HCT116 (cell line): ENCODE data around the gene ESAM.

ENCODE experiments used
- EZH2 ChIP-seq: fragments of 200-600 bp; sonication (generic); IDR thresholded peaks from 2 replicates; pipeline ENCODE4 v1.6.1; 2017; ENCODE audit warnings: antibody characterized with exemption, mixed run types
- JUND ChIP-seq: IDR thresholded peaks from 2 replicates; pipeline ENCODE4 v1.6.1; 2012
- POLR2A ChIP-seq: IDR thresholded peaks from 2 replicates; pipeline ENCODE4 v1.7.0; 2011; ENCODE audit warnings: borderline replicate concordance; ENCODE audit not compliant: insufficient read depth, insufficient read length; ENCODE audit errors: extremely low read depth
- POLR2AphosphoS5 ChIP-seq: IDR thresholded peaks from 2 replicates; pipeline ENCODE4 v1.6.1; 2011; ENCODE audit warnings: mild to moderate bottlenecking, low read depth, low read length, moderate library complexity
- SP1 ChIP-seq: IDR thresholded peaks from 2 replicates; pipeline ENCODE4 v1.6.1; 2012; ENCODE audit warnings: low read depth
- SRF ChIP-seq: IDR thresholded peaks from 2 replicates; pipeline ENCODE4 v1.6.1; 2012; ENCODE audit warnings: low read depth
- TCF7L2 ChIP-seq: IDR thresholded peaks from 2 replicates; pipeline ENCODE4 v1.7.0; 2011; ENCODE audit warnings: borderline replicate concordance, inconsistent platforms; ENCODE audit not compliant: insufficient read depth, insufficient read length; ENCODE audit errors: extremely low read depth
- ZNF274 ChIP-seq: fragments of 200-500 bp; sonication (Bioruptor generic); IDR thresholded peaks from 2 replicates; pipeline ENCODE4 v1.6.1; 2014; ENCODE audit warnings: mild to moderate bottlenecking, low read depth, low read length, inconsistent platforms
- TF ChIP-seq, protein P1 (sequence below), 3 experiments: fragments of 200-600 bp in 1 of 3; sonication (generic) in 1 of 3; IDR thresholded peaks in 2 of 3; conservative IDR thresholded peaks in 1 of 3; 2 replicates each; pipeline ENCODE4 v1.5.1; 2012 to 2017; ENCODE audit warnings: low read depth in 2 of 3, low read length in 2 of 3, antibody characterized with exemption in 1 of 3, borderline replicate concordance in 1 of 3, control low read depth in 1 of 3, mild to moderate bottlenecking in 1 of 3, mixed read lengths in 1 of 3, mixed run types in 1 of 3, moderate library complexity in 1 of 3; ENCODE audit not compliant: insufficient read depth in 1 of 3
- TF ChIP-seq, protein P2 (sequence below): IDR thresholded peaks from 2 replicates; pipeline ENCODE4 v1.6.1; 2011; ENCODE audit warnings: mild to moderate bottlenecking, low read length, moderate library complexity; ENCODE audit not compliant: insufficient replicate concordance; ENCODE audit errors: extremely low read depth

DNA sequence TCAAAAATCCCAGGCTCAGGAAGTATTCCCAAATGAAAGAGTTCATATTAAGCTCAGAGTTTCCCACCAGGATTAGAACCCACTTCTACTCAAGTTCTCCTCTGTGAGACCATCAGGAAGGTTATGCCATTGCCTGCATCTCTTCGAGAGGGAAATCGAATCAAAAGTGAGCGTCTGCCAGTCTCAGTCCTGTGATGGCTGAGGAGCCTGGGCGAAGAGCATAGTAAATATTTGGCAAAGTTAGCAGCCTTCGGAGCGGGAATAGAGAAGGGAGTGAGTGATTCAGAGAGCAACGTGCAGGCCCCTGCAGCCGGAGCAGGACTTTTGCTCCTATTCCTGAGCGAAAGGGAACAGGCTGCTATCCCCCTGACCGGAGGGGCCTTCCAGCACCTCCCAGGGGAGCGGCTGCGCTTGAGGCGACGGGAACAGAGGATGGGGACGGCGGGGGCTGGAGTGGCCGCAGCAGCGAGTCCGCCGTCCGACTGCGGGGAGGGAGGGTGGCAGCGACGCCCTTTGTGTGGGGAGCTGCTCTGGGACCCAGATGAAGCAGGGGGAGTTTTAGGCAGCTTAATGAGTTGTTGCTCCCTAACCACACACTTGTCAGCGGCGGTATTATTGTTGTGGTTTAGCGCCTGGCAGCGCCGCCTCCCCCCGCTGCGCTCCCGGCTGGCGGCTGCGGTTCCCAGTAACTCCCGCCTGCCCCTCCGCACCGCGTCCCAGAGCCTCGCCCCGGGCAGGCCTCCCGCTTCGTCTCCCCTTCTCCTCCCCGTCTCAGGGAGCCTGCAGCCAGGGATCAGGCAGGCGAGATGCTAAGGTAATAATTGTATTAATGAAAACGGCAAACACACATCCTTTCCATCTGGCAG lies 44.1 kb downstream of the ESAM start:
- TF ChIP-seq, protein P1, sequence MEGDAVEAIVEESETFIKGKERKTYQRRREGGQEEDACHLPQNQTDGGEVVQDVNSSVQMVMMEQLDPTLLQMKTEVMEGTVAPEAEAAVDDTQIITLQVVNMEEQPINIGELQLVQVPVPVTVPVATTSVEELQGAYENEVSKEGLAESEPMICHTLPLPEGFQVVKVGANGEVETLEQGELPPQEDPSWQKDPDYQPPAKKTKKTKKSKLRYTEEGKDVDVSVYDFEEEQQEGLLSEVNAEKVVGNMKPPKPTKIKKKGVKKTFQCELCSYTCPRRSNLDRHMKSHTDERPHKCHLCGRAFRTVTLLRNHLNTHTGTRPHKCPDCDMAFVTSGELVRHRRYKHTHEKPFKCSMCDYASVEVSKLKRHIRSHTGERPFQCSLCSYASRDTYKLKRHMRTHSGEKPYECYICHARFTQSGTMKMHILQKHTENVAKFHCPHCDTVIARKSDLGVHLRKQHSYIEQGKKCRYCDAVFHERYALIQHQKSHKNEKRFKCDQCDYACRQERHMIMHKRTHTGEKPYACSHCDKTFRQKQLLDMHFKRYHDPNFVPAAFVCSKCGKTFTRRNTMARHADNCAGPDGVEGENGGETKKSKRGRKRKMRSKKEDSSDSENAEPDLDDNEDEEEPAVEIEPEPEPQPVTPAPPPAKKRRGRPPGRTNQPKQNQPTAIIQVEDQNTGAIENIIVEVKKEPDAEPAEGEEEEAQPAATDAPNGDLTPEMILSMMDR (IDR thresholded peaks at IDR 0.05 in 2 of 3, conservative IDR thresholded peaks at IDR 0.05 in 1 of 3; ENCODE audit: borderline replicate concordance in 1 of 3, insufficient read depth in 1 of 3, low read depth in 2 of 3, low read length in 2 of 3): no peak
- TF ChIP-seq SP1 (no peak), JUND (no peak), POLR2A (no peak), SRF (no peak), EZH2 (peak; percentile 99; the same call in 1 of the 2 replicates), ZNF274 (no peak), TCF7L2 (peak; percentile 88), POLR2AphosphoS5 (no peak)
- TF ChIP-seq, protein P2, sequence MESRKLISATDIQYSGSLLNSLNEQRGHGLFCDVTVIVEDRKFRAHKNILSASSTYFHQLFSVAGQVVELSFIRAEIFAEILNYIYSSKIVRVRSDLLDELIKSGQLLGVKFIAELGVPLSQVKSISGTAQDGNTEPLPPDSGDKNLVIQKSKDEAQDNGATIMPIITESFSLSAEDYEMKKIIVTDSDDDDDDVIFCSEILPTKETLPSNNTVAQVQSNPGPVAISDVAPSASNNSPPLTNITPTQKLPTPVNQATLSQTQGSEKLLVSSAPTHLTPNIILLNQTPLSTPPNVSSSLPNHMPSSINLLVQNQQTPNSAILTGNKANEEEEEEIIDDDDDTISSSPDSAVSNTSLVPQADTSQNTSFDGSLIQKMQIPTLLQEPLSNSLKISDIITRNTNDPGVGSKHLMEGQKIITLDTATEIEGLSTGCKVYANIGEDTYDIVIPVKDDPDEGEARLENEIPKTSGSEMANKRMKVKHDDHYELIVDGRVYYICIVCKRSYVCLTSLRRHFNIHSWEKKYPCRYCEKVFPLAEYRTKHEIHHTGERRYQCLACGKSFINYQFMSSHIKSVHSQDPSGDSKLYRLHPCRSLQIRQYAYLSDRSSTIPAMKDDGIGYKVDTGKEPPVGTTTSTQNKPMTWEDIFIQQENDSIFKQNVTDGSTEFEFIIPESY: no peak
